Stimulated activated effector memory CD8-positive, alpha-beta T cell treated with anti-CD3 and anti-CD28 coated beads, Interleukin-12 subunit alpha, Interleukin-12 subunit beta, amount 100 ng/mL, for 72 hours (primary cell): ENCODE measurements around the gene TANGO6.

ENCODE experiments used
- ATAC-seq: fragments of 150-1000 bp; cut with Tn5 transposase; 2 replicates; pipeline ENCODE4 v1.10.0; 2021
- DNase-seq, 2 donors: peaks; one replicate each; pipeline ENCODE4 v3.0.0; 2021 to 2022; ENCODE audit warnings: low spot score in 2 of 2
- H3K27ac Mint-ChIP-seq: one replicate; pipeline ENCODE4 v1.8.0; 2022; ENCODE audit warnings: mild to moderate bottlenecking, mixed read lengths
- H3K36me3 Mint-ChIP-seq: one replicate; pipeline ENCODE4 v1.8.0; 2022; ENCODE audit warnings: mild to moderate bottlenecking, mixed read lengths
- H3K4me1 Mint-ChIP-seq: one replicate; pipeline ENCODE4 v1.8.0; 2022; ENCODE audit warnings: mixed read lengths
- H3K4me3 Mint-ChIP-seq: one replicate; pipeline ENCODE4 v1.8.0; 2022; ENCODE audit warnings: mild to moderate bottlenecking, mixed read lengths
- H3K9me3 Mint-ChIP-seq: one replicate; pipeline ENCODE4 v1.8.0; 2022; ENCODE audit warnings: mixed read lengths

TANGO6 gene

DNA sequence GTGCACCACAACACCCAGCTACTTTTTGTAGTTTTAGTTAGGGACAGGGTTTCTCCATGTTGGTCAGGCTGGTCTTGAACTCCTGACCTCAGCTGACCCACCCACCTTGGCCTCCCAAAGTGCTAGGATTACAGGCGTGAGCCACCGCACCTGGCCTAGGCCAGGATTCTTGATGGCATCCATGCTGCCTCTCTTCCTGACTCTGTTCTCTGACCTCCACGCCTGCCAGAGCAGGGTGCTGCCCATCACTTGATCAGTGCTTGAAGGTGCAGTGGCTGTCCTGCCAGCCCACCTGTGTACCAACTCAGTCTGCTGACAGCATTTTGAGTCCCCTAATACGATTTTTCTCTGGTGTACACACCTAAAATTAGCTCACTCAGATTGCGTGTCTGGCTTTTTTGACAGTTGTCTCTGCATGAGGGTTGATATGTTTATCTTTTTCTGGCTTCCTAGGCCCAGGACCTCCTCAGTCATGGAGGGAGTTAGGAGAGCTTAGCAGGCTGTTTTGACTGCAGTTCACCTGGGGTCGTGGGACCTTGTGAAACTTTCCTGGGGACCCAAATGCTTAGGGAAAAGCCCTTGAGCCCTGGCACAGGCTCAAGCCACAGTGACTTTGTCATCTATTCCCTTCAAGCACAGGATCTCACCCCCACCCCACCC, 268.0 kb downstream of the TANGO6 start:
- Mint-ChIP-seq H3K36me3 (peaks cover 45% of the 10 kb centered on the region), H3K9me3 (no peaks in the 10 kb centered on the region), H3K4me1 (peaks cover 36% of the 10 kb centered on the region), H3K27ac (no peak overlapping the region), H3K4me3 (no peak overlapping the region)
- DNase-seq (no peak), ATAC-seq (no peak)

DNA sequence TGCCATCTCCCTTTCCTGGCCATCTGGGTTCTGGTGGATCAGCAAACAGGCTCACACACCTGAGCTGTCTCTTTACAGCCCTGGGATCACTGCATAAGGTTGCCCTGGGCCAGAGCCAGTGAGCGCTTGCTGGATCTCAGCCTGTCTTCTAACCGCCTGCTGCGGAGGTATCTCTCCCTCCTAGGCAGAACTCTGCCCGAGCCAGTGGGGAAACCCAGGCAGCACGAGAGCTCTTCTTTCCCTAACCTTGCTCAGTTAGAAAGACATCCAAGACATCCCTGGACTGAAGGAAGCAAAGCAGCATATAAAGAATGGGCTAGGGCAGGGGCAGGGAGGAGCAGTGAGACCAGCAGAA, 268.5 kb downstream of the TANGO6 start:
- no peak for ATAC-seq

DNA sequence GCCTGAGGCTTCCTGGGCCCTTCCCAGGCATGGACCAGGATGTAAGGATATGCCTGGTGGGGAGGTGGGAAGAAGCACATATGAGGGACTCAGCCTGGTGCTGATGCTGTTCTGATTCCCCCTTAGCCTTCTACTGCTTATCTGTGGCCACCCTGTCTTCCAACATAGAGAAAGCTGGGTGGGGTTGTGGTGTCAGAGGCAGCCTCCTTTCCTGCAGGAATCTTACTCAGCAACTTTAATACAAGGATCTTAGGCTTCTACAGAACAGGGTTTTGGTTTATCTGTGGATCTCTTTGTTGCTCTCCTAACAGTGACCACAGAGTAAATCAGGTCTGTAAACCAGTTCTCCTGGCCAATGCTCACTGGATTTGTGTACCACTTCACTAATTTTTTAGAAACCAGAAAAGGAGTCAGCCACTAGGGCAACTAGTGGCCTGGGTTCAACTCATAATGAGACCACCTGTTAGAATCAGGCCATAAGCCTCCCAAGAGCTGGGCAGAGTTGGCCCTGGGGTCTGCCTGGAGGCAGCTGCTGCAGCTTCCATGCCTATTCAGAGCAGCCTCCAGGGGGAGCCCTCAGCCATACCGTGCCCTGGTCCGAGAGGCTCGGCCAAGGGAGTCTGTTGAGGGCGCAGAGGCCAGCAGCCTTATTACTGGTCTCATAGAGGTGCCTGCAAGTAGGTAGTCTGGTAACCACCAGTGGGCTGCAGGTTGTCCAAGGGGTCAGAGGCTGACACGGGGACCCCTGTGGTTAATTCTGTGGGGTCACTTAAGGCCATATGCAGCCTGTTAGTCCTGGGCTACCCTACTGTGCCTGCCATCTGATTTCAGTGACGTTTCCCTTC, 269.2 kb downstream of the TANGO6 start:
- Mint-ChIP-seq H3K9me3 (no peaks in the 10 kb centered on the region), H3K36me3 (peaks cover 53% of the 10 kb centered on the region), H3K27ac (no peak overlapping the region), H3K4me1 (peaks cover 28% of the 10 kb centered on the region), H3K4me3 (no peak overlapping the region)
- ATAC-seq (peak; percentile 77), DNase-seq (peak; percentile 36 to 79)

More for the DNA sequence above, 268.5 kb downstream of the TANGO6 start:
- no peaks in the 10 kb centered on the region for H3K9me3 Mint-ChIP-seq
- H3K27ac Mint-ChIP-seq: no peak overlapping the region
- no peak overlapping the region for H3K4me3 Mint-ChIP-seq
- peaks cover 46% of the 10 kb centered on the region for H3K36me3 Mint-ChIP-seq
- H3K4me1 Mint-ChIP-seq: peaks cover 33% of the 10 kb centered on the region
- no peak for DNase-seq

DNA sequence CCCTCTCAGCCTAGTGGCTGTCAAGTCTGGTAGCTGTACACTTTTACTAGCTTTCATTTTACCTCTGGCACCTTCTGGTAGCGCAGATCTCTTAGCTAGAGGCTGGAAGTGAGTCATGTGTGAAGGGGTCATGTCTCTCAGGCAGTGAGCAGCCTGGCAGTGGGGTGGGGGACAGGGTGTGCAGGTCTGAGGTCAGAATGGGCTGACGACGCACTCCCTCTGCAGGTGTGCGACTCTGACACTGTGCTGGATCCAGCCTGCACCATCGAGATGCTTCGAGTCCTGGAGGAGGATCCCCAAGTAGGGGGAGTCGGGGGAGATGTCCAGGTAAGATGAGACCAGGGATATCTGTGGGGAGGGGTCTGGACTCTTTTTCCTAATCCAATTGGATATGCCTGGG, 269.9 kb downstream of the TANGO6 start:
- no peak overlapping the region for H3K4me3 Mint-ChIP-seq
- ATAC-seq: no peak

DNA sequence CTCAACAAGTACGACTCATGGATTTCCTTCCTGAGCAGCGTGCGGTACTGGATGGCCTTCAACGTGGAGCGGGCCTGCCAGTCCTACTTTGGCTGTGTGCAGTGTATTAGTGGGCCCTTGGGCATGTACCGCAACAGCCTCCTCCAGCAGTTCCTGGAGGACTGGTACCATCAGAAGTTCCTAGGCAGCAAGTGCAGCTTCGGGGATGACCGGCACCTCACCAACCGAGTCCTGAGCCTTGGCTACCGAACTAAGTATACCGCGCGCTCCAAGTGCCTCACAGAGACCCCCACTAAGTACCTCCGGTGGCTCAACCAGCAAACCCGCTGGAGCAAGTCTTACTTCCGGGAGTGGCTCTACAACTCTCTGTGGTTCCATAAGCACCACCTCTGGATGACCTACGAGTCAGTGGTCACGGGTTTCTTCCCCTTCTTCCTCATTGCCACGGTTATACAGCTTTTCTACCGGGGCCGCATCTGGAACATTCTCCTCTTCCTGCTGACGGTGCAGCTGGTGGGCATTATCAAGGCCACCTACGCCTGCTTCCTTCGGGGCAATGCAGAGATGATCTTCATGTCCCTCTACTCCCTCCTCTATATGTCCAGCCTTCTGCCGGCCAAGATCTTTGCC, 271.1 kb downstream of the TANGO6 start:
- ATAC-seq: no peak
- no peak overlapping the region for H3K4me3 Mint-ChIP-seq
- H3K36me3 Mint-ChIP-seq: peaks cover 72% of the 10 kb centered on the region
- H3K27ac Mint-ChIP-seq: no peak overlapping the region
- peaks cover 14% of the 10 kb centered on the region for H3K4me1 Mint-ChIP-seq
- no peaks in the 10 kb centered on the region for H3K9me3 Mint-ChIP-seq
- DNase-seq: no peak

More for the DNA sequence above, 269.9 kb downstream of the TANGO6 start:
- Mint-ChIP-seq H3K27ac (no peak overlapping the region), H3K36me3 (peaks cover 60% of the 10 kb centered on the region), H3K9me3 (no peaks in the 10 kb centered on the region), H3K4me1 (peaks cover 23% of the 10 kb centered on the region)
- DNase-seq: no peak

DNA sequence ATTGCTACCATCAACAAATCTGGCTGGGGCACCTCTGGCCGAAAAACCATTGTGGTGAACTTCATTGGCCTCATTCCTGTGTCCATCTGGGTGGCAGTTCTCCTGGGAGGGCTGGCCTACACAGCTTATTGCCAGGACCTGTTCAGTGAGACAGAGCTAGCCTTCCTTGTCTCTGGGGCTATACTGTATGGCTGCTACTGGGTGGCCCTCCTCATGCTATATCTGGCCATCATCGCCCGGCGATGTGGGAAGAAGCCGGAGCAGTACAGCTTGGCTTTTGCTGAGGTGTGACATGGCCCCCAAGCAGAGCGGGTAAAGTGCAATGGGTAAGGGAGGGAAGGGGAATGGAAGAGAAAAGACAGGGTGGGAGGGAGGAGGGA, 271.6 kb downstream of the TANGO6 start:
- Mint-ChIP-seq H3K9me3 (no peaks in the 10 kb centered on the region), H3K4me1 (peaks cover 12% of the 10 kb centered on the region), H3K27ac (no peak overlapping the region), H3K36me3 (peaks cover 75% of the 10 kb centered on the region), H3K4me3 (no peak overlapping the region)
- no peak for ATAC-seq
- DNase-seq: no peak

DNA sequence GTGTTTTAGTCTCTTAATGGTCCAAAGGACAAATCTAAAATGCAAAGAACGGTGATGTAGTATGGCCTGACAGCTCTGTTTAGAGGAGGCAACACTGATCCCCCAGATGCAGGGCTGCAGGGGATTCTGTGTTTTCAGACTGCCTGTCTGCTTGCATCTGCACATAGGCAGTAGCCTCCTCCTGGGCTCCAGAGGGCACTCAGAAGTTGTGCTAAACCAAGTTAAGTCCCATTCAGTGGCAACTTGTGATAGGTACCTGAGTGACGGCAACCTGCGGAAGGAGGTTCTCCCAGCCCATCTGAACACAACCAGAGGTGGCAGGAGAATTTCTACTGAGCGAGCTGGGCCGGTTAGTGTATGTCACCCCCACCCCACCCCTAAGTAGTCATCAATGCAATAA, 272.0 kb downstream of the TANGO6 start:
- Mint-ChIP-seq H3K4me3 (no peak overlapping the region), H3K36me3 (peaks cover 75% of the 10 kb centered on the region), H3K27ac (no peak overlapping the region), H3K4me1 (peaks cover 12% of the 10 kb centered on the region), H3K9me3 (no peaks in the 10 kb centered on the region)
- no peak for ATAC-seq
- DNase-seq: no peak

DNA sequence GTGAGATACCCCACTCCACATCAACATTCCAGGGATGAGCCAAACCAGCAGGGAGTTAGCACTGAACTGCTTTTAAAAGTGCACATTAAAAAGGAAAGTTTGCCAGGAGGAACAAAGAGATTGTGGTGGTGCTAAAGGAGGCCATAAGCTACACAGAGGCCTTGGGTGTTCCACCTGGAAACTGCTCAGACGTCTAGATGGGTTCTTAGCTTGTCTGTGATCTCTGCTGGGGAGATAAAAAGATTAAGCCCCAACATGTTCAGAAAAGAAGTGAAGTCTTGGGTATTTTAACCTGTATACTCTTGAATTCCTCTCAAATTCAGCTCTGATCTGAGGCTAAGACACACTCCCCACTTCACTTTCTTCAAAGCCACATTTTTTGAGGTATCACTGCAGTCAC, 272.5 kb downstream of the TANGO6 start:
- no peak for DNase-seq
- H3K9me3 Mint-ChIP-seq: no peaks in the 10 kb centered on the region
- no peak overlapping the region for H3K27ac Mint-ChIP-seq
- no peak overlapping the region for H3K4me3 Mint-ChIP-seq
- no peak for ATAC-seq
- peaks cover 12% of the 10 kb centered on the region for H3K4me1 Mint-ChIP-seq
- peaks cover 75% of the 10 kb centered on the region for H3K36me3 Mint-ChIP-seq

DNA sequence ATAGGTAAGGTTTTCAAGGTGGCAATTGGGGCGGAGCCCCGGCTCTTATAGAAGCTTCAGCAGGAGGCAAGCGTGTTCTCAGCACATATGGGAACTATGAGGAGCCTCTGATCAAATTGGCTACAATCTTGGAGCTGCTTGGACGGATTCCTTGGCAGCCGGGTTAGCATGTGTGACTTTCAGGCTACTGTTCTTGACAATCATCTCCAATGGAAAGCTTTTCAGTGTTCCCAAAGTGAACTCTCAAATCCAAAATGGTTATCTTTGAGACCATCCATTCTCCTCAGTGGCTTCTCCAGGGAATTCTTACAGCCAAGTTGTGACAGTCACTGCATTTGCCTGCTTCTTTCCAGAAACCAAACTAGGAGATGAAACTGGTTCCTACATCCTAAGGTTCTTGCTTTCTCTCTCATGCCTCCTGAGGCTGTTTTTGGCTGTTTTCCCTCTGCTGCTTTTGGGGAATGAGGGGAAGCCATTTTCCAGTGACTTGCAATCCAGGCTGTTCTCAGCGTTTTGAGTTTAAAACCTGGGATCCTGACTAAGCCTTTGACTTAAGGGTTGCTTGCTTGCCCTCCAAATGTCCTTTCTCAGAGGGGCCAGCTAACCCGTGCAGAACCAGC, 273.0 kb downstream of the TANGO6 start:
- Mint-ChIP-seq H3K36me3 (peaks cover 80% of the 10 kb centered on the region), H3K27ac (no peak overlapping the region), H3K4me1 (peaks cover 12% of the 10 kb centered on the region), H3K4me3 (no peak overlapping the region), H3K9me3 (no peaks in the 10 kb centered on the region)
- ATAC-seq (no peak), DNase-seq (no peak)

DNA sequence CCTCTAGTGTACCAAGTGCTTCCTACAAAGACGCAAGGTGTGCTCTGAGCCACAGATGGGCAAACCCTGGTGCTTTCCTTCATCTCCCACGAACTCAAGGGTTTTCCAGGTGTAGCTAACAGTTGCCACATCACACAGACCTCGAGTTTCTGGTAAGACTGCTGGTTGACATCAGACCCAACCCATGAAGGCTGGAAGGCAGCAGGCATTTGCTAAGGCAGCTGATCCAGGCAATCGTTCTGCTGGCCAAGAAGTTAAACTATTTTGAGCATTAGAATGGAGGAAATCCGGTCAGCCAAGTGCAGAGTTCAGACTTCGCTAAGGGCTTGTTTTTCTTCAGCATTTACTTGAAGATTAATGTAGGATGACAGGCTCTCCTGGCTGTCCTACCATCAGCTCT, 273.6 kb downstream of the TANGO6 start:
- Mint-ChIP-seq H3K36me3 (peaks cover 85% of the 10 kb centered on the region), H3K9me3 (no peaks in the 10 kb centered on the region), H3K4me3 (no peak overlapping the region), H3K4me1 (peaks cover 12% of the 10 kb centered on the region), H3K27ac (no peak overlapping the region)
- DNase-seq: no peak
- ATAC-seq: no peak

DNA sequence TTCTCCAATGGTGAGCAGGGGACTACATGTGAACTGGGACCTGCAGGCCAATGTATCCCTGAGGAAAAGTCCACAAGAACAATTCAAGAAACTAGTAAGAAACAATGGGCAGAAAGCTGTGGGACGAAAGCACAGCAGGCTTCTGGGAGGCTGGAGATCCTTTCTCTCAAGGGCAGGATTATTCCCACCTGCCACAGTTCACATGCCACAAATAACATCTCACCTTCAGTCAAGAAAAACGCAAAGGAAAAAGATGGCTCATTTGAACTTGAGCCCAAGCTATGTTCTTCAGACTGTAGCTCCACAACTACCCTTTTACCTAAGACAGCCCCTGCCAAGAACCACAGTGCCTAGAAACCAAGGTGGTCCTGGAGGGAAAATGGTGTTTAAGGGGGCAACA, 275.1 kb downstream of the TANGO6 start:
- no peak overlapping the region for H3K27ac Mint-ChIP-seq

DNA sequence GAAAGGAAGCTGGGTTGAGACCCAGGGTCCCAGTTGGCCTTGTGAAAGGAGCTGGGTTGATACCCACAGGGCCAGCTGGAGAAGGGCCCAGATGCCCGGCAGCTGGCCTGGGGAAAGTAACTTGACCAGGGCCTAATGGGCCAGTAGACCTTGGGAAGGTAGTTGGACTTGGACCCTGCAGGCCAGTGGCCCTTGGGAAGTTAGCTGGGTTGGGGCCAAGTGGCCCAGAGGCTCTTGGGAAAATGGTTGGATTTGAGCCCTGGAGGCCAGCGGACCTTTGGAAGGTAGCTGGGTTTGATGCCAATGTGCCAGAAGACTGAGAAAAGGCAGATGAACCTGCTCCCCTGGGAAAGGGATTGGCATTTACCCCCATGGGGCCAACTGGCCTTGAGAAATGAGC, 275.7 kb downstream of the TANGO6 start:
- Mint-ChIP-seq H3K4me1 (peaks cover 3% of the 10 kb centered on the region), H3K27ac (no peak overlapping the region), H3K4me3 (no peak overlapping the region), H3K9me3 (no peaks in the 10 kb centered on the region), H3K36me3 (peaks cover 77% of the 10 kb centered on the region)
- ATAC-seq (no peak), DNase-seq (no peak)

More for the DNA sequence above, 275.1 kb downstream of the TANGO6 start:
- Mint-ChIP-seq H3K4me1 (peaks cover 6% of the 10 kb centered on the region), H3K4me3 (no peak overlapping the region), H3K36me3 (peaks cover 81% of the 10 kb centered on the region), H3K9me3 (no peaks in the 10 kb centered on the region)
- no peak for DNase-seq
- no peak for ATAC-seq

DNA sequence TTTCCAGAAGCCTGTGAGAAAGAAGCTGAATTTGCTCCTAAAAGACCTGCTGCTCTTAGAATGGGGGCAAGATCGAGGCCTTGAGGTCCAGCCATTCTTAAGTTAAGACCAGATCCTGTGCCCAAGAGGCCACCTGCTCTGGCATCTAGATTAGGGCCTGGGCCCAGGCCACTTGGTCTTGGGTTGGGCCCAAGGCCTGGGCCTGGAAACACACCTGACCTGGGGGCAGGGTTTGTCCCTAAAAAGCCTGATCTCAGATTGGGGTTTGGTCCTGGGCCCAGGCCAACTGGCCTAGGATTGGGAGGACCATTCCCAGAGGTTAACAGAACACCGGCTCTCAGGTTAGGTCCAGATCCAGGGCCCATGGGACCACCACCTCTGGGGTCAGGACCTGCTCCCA, 276.2 kb downstream of the TANGO6 start:
- Mint-ChIP-seq H3K36me3 (peaks cover 72% of the 10 kb centered on the region), H3K4me1 (no peaks in the 10 kb centered on the region), H3K4me3 (no peak overlapping the region)

DNA sequence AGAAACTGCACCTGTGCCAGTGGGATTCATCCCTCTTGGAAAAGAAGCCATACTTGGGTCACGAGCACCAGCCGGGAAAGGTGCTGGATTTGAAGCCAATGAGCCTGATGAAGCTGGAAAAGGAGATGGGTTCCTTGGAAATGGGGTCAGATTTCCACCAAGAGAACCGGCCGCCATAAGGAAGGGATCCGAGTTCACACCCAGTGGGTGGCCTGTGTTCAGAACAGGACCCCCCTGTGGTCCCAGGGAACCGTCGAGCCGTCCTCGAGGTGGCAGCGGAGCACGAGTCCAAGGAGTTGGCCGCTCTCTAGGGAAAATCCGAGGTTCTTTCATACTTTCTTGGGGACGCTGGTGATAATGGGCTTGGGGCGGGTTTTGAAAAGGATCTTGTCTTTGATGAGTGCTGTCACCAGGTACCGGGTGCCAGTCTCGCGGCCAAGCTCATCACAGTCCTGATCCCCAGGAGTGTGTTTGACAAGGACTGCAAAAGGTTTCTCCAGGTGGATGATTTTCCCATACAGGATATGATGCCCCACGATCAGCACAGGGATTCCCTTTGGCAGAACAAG, 276.8 kb downstream of the TANGO6 start:
- Mint-ChIP-seq H3K4me1 (no peaks in the 10 kb centered on the region), H3K36me3 (peaks cover 66% of the 10 kb centered on the region), H3K27ac (peak overlapping the region; percentile 20), H3K9me3 (no peaks in the 10 kb centered on the region), H3K4me3 (no peak overlapping the region)
- ATAC-seq: no peak
- no peak for DNase-seq

More for the DNA sequence above, 276.2 kb downstream of the TANGO6 start:
- DNase-seq (no peak), ATAC-seq (no peak)
- Mint-ChIP-seq H3K27ac (no peak overlapping the region), H3K9me3 (no peaks in the 10 kb centered on the region)

DNA sequence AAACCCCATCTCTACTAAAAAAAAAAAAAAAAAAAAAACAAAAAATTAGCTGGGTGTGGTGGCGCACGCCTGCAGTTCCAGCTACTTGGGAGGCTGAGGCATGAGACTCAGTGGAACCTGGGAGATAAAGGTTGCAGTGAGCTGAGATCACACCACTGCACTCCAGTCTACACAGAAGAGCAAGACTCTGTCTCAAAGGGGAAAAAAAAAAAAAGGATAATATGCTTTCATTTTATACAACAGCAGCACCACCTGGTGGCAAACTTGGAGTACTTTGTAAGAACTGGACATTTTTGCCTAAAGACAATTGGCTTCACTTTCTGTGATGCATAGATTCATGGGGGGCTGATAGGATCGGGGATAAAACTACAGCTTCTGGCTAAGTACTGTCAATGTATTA, 280.6 kb downstream of the TANGO6 start:
- DNase-seq: peak; percentile 31 to 69
- H3K9me3 Mint-ChIP-seq: no peaks in the 10 kb centered on the region
- peak; percentile 58 for ATAC-seq
- H3K27ac Mint-ChIP-seq: no peak overlapping the region
- H3K36me3 Mint-ChIP-seq: peaks cover 56% of the 10 kb centered on the region
- peaks cover 10% of the 10 kb centered on the region for H3K4me1 Mint-ChIP-seq
- H3K4me3 Mint-ChIP-seq: no peak overlapping the region
